GM19193 (cell line): Measurements from ENCODE around the gene MSRB3.

Experiments
- POLR2A ChIP-seq: IDR thresholded peaks from 4 replicates; pipeline ENCODE4 v1.6.1; 2011; ENCODE audit not compliant: insufficient read depth, insufficient read length; ENCODE audit errors: extremely low read depth

Gene MSRB3

DNA sequence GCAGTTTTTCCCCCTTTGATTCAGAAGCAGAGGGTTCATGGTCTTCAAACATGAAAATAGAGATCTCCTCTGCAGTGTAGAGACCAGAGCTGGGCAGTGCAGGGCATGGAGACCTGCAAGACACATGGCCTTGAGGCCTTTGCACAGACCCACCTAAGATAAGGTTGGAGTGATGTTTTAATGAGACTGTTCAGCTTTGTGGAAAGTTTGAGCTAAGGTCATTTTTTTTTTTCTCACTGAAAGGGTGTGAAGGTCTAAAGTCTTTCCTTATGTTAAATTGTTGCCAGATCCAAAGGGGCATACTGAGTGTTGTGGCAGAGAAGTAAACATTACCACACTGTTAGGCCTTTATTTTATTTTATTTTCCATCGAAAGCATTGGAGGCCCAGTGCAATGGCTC lies 185.1 kb downstream of the MSRB3 start:
- no peak for TF ChIP-seq POLR2A

DNA sequence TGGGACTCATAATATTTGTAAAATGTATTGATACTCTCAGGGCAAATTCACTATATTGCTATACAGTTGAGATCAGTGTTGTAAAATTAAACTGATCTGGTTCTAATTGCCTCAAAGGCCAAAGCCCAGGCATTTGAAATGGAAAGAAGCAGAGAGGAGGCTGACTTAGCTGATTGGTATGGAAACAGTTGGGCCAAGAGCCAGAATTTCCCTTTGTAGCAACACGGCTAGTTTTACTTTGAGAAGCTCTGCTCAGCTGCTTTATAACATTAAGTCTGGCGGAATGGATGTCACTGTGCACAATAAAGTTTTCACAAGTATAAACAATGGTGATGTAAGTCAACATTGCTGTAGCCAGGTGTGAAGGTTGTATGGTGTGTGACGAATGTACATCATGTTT lies 186.4 kb downstream of the MSRB3 start:
- no peak for TF ChIP-seq POLR2A

DNA sequence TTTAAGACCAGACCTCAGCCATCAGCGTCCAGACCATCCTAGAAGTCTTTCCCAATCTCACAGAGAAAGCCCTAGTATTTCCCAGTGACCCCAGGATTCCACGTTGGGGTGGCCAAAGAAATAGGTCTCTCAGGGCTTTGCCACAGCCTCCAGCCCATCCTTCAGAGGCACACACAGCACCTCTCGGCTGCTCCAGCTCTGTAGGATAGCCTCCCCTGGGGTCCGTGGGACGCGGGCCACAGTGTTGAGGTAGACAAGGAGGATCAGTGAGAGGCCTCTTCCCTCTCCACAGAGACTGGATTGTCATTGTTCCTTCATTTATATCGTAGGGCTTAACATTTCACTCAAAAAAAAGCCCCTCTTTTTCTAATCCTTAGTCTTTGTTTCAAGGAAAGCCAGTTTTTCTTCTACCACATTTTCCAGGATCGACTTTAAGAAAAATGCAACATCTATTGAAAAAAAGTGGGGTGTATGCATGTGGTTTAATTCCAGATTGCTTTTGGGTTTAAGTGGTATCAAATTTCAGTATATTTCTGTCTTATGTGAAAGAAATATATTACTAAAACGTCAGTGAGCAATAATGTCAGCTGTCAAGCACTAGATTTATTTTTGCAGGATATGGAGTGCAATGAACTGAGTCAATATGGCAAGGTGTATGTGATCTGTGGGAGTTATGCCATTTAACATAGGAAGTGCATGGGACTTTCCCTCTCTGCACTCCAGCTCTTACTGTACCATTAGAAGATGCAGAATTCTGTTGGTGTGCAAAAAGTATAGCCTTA lies 187.5 kb downstream of the MSRB3 start:
- TF ChIP-seq POLR2A = no peak

DNA sequence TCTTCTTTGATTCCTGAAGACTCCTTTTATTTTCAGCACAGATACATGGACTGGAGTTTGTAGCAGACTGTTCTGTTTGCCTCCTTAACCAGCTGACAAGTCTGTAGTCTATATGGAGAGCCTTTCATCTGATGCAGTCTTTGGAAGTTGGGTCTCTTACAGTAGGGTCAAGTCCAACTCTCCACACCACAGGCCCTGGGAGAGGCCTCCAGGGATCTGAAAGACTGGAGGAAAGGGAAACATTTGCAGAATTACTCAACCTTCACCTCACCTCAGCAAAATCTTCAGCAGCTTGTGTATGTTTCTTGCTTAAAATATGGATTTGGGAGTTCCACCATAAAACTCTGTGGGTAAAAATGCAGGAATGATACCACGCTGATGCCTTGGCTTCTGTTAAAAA lies 188.4 kb downstream of the MSRB3 start:
- no peak for TF ChIP-seq POLR2A

DNA sequence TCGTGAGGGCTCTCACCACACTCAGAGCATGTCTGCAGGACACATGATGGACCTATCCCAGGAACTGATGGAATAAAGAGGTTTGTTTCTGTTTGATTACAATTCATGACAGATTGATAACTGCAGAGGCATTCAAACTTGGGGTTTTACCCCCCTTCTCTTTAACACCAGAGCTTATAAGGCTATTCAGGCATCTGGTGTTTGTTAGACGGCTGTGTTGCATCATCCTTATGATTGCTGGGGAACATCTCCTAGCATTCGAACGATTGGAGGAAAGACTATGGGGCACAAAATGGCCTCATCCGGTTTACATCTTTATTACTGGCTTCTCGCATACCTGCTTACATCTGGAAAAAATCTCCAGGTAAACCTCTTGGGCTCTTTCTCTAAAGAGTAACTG lies 191.8 kb downstream of the MSRB3 start:
- no peak for TF ChIP-seq POLR2A

DNA sequence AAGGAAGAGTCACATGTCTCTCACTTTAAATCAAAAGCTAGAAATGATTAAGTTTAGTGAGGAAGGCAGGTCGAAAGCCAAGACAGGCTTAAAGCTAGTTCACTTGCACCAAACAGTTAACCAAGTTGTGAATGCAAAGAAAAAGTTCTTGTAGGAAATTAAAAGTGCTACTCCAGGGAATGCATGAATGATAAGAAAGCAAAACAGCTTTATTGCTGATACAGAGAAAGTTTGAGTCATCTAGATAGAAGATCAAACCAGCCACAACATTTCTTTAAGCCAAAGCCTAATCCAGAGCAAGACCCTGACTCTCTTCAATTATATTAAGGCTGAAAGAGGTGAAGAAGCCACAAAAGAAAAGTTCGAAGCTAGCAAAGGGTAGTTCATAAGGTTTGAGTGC lies 193.6 kb downstream of the MSRB3 start:
- no peak for TF ChIP-seq POLR2A

DNA sequence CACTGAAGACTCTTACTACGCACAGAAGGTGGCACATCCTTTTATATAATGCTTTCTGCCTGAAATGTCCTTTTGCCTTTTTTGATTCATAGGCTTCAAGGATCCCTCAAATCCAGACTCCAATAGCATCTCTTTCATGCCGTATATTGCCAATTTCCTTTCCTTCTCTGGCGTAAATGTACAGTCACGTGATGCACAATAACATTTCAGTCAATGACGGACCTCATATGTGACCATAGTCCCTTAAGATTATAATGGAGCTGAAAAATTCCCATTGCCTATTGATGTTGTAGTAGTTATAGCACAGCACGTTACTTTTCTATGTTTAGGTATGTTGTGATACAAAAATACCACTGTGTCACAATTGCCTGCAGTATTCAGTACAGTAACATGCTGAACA lies 196.3 kb downstream of the MSRB3 start:
- TF ChIP-seq POLR2A = no peak

DNA sequence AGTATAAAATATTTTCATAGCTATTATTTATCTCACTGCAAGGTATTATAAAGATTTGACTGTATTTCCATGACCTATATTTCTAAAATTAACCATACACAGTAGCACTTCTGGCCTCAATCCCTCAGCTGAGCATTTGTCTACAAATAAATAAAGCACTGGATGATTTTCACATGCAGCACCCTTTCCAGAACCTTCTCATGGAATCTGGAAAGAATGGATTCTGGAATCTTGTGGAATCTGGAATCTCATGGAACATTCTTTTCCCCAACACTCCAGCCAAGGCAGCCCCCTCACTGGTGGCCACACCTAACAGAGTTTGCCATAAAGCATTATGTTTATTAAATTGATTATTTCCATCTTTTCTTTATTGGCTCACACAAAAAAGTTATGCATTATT lies 199.2 kb downstream of the MSRB3 start:
- no peak for TF ChIP-seq POLR2A

DNA sequence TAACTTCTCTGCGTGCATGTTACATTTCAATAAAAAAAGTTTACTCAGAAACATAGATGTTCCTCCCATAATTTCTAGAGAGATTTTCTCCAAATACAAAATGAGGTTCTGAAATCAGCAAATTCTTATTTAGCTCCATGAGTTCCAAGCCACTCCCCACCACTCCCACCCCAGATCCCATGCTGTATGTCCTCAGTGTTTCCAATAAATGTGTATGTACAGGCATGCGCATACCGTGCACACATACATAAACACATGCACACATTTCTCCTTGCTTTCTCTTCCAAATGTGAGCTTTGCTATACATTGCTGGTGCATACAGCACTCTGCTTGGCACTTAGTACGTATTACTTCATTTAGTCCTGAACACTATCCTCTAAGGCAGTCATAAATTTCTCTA lies 209.7 kb downstream of the MSRB3 start:
- TF ChIP-seq POLR2A = no peak

DNA sequence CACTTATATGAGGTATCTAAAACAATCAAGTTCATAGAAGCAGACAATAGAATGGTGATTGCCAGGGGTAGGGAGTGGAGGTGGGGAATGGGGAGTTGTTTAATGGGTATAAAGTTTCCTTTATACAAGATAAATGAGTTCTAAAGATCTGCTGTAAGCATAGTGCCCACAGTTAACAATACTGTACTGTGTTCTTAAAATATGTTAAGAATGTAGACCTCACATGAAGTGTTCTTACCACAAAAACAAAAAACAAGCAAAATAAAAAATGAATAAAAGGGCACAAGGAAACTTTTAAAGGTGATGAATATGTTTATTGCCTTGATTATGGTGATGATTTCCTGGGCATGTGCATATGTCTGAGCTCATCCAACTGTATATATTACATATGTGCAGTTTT lies 211.8 kb downstream of the MSRB3 start:
- no peak for TF ChIP-seq POLR2A

DNA sequence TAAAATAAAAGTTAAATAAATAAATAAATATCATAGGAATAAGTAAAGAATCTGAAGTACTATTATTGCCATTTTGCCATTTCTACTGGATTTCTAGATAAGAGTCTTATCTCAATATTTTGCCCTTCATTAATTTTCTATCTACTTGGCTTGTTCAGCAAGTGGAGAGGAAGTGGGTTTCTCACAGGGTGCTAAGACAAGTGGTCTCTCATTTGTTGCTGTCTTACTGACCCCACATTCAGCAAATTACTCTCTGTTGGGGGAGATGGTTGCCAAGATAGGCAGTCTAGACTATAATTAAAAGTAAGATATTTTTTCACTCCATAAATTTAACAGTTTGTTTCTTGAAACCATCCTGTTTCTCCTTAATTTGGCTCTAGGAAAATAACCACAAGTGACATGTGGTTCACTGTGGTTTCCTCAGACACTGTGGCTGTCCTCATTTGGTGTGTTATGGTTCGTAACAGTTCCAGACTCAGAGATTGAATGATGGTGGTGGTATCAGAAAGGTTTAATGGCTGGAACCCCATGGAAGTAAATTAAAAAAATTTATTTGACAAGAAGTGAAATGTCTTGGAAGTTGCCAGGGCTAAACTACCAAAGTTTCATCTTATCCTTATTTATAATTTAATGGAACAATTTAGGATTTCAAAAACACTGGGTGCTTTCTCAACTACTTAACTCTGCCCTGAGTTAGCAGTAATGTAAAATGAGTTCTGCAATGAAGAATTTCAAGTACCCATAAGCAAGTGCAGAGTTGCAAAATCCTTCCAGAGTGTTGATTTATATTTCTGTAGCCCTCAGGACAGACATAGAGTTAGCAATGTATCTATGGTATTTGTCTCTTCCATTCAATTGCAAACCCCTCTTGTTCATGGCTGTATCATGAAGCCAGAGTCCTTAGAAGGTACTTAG lies 214.8 kb downstream of the MSRB3 start:
- no peak for TF ChIP-seq POLR2A

DNA sequence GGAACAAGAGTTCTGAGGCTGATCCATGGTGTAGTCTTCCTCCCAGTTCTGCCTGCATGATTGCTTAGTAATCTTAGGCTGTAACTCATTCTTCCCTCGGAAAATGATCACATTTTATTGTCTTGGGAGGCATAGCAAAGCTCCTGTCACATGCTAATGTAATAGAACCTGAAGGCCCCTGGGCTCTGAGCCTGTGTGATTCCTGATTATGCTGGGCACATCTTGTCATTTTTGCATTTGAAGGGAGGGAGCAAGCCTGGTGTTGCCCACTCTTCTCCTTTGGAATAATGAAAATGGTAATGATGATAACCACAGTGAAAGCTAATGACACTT lies 215.4 kb downstream of the MSRB3 start:
- no peak for TF ChIP-seq POLR2A

DNA sequence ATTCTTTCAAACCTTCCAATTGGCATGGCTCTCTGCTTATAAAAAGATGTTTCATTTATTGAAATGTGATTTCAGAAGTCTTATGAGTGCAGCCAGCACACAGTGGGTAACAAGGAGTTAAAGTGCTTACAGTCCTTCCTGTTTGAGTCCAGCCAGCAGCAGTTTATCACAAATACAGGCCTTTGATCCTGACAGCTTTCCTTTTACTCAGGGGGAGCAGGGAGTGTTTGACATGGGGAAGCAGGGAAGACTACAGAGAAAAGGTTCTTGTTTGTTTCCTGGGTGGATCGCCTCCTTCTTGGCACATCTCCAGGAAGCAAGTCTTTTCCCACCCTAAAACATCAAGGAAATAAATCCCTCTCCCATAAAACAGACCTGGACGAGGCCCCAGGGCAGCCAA lies 216.1 kb downstream of the MSRB3 start:
- TF ChIP-seq POLR2A = no peak

DNA sequence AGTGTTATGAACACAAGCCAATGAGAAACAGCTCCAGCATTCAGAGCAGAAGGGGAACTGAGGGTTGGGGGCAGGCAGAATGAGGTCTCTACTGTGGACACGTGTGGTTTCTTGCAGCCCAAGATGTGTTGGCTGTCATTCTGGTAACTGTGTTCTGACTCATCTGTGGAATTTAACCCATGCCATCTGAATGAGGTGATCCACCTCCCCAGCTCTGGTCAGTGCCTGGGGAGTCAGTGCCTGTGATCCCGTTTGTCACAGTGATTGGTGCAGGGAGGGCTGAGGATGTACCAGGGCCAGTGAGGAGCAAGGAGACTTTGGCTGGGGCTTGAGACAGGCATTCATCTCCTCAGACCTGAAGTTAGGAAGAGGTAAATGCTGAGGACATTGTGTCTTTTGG lies 216.8 kb downstream of the MSRB3 start:
- no peak for TF ChIP-seq POLR2A

DNA sequence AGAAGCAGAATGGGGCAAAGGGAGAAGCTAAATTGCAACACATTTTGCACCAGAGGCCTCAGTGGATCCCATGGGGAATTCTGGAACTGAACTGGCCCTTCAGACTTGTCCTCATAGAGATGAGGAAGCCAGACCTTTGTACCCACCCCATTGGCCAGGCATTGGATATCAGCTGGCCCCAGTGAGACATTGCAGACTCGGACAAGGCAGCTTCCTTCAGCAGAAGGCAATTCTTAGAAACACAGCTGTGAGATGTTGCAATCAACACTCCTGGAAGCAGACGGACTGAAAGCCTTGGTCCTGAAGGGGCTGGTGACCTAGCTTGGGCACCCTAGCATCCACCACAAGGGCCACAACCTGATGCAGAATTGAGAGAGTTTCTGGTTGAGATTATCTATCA lies 218.1 kb downstream of the MSRB3 start:
- TF ChIP-seq POLR2A = no peak

DNA sequence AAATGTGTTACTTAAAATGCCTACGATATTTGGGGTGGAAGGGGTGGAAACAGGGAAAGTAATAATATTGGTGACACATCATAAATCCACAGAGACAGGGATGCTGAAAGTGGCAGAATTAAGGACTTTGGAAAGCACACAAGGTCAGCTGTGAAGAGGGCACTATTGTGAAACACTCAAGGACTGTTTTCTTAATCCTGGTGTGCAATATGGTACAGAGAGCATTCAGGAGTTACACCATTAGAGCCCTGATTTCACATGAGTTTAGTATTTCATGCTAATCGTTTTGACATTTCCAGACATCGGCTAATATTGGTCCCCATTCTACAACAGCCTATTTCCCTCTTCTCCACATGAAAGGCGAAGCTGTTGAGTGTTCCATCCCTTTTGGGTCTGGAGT lies 219.2 kb downstream of the MSRB3 start:
- no peak for TF ChIP-seq POLR2A
